ENCODE results near the gene AQP2.
A peak's percentile ranks its signal among the peaks of the same experiment; 100 is the strongest.

AQP2 gene

DNA sequence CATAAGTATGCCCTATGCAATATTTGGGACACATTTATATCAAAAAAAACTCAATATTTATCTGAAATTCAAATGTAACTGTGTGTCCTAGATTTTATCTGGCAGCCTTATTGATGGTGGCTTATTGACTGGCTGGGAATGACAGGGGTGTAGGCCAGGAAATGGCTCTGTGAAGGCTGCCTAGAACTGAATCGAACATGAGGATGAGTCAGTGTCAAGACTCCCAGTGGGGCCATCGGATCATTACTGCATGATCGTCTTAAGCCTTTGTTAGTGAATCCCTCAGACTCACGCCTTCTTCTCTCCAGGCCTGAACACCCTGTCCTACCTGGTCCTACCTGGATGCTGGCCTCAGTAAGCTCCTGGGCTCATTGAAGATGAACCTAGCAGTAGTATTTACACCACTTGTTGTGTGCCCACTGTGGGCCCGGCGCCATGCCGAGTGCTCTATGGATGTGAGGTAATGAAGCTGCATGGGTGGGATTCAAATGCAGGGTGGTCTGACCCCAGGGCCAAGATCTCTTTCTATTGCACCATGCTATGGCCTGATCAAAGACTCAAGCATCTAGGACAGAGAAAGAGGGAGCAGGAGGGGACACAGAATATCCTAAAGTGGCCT lies 25.8 kb upstream of the AQP2 start:
- peak; percentile 55 for DNase-seq (ENCODE audit: low read depth)
- TF ChIP-seq, protein P1, sequence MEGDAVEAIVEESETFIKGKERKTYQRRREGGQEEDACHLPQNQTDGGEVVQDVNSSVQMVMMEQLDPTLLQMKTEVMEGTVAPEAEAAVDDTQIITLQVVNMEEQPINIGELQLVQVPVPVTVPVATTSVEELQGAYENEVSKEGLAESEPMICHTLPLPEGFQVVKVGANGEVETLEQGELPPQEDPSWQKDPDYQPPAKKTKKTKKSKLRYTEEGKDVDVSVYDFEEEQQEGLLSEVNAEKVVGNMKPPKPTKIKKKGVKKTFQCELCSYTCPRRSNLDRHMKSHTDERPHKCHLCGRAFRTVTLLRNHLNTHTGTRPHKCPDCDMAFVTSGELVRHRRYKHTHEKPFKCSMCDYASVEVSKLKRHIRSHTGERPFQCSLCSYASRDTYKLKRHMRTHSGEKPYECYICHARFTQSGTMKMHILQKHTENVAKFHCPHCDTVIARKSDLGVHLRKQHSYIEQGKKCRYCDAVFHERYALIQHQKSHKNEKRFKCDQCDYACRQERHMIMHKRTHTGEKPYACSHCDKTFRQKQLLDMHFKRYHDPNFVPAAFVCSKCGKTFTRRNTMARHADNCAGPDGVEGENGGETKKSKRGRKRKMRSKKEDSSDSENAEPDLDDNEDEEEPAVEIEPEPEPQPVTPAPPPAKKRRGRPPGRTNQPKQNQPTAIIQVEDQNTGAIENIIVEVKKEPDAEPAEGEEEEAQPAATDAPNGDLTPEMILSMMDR (conservative IDR thresholded peaks at IDR 0.05; ENCODE audit: control insufficient read depth, insufficient read depth, low read depth, low read length): no peak

DNA sequence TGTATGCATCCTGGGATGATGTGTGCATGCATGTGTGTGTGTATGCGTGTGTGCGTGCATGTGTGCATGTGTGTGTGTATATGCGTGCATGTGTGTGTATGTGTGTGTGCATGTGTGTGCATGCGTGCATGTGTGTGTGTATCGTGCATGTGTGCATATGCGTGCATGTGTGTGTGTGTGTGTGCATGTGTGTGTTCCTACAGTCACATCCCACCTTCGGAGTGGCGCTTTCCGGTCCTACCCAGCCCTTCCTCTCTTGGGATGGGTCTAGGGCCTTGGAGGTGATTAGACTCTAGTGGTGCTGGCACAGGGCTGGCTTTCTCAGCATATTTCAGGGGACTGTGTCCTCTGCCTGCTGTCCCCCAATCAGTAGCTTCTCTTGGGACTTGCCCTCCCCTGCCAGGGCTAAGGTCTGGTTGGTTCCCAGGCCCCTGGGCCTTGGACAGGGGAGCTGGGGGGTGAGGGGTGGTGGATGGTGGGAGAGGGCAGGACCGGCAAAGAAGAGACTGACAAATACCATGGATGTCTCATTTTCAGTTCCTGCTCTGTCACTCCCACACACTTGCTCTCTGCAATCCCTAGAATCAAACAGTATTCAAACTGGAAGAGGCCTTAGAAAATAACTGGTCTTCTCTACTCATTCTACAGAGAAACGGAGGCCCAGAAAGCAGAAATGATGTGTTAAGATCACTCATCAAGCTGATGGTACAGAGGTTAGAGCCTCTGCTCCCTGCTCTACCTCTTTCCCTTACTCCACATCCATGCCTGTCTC lies 24.9 kb upstream of the AQP2 start:
- no peak overlapping the region for H3K4me3 ChIP-seq (ENCODE audit: control insufficient read depth, low read depth, low read length)
- DNase-seq (ENCODE audit: low read depth): no peak
- TF ChIP-seq, protein P1 (conservative IDR thresholded peaks at IDR 0.05; ENCODE audit: control insufficient read depth, insufficient read depth, low read depth, low read length): no peak

More for the DNA sequence above, 25.8 kb upstream of the AQP2 start:
- H3K4me3 ChIP-seq (ENCODE audit: control insufficient read depth, low read depth, low read length): no peak overlapping the region

DNA sequence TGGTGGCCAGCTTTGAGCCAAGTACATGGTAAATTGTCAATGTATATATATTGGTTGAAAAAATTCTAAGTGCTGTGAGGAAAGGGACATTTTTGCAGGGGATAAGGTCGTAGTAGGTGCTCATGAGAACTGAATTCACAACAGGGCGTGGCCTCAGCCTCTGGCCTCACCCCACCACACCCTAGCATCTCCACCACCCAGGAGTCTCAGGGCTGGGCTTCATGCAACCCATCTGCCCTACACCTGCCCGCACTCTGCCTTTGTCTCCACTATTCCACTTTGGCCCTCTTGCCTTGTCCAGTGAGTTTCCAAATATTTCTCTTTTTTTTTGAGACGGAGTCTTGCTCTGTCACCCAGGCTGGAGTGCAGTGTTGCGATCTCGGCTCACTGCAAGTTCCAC lies 22.1 kb upstream of the AQP2 start:
- no peak for DNase-seq (ENCODE audit: low read depth)
- no peak overlapping the region for H3K4me3 ChIP-seq (ENCODE audit: control insufficient read depth, low read depth, low read length)
- TF ChIP-seq, protein P1 (conservative IDR thresholded peaks at IDR 0.05; ENCODE audit: control insufficient read depth, insufficient read depth, low read depth, low read length): no peak

DNA sequence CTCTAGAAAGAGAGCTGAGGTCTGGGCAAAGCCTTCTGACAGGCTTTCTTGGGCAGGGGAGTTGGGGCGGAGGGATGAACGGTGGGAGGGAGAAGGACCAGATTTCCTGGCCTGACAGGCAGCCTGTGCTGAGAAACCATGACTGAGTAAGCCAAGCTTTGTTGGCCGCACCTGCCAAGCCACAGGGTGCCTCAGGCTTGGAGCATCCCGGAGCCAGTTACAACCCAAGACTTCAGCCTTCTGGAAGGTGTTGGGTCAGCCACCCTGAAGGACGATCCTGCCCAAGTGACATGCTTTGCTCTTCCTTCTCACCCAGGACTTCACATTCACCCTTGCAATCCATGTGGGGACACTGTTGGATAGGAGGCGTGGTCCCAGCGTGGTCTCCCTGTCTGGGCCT lies 21.0 kb upstream of the AQP2 start:
- H3K4me3 ChIP-seq (ENCODE audit: control insufficient read depth, low read depth, low read length): no peak overlapping the region
- DNase-seq (ENCODE audit: low read depth): no peak
- TF ChIP-seq, protein P1 (conservative IDR thresholded peaks at IDR 0.05; ENCODE audit: control insufficient read depth, insufficient read depth, low read depth, low read length): no peak

DNA sequence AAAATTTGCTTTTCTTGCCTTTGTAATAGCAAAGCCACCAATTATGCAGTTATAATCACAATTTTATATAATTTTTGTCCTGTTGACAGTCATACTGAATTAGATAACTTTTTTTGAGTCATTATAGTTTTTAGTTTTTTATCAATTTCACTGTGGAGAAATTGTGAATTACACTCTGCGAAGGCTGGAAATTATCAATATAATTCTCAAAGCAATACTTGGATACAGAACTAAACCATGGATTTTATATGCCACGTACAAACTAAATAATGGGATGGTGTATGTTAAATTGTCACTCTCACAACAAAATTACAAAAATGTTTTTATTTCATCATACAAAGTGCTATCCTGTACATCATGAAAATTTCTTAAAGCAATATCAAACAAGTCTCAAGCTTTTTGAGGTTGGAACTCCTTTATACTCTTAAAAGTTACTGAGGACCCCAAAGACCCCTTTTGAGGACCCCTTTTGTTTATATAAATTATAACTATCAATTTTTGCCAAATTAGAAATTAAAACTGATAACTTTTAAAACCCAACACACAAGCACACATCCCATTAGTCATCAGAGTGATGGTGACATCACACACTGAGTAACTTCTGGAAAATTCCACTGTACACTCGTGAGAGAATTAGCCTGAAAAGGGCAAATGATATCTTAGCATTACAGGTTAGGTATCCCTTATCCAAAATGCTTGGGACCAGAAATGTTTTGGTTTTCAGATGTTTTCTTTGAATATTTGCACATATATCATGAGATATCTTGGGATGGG lies 19.8 kb upstream of the AQP2 start:
- peak; percentile 82 for DNase-seq (ENCODE audit: low read depth)
- TF ChIP-seq, protein P1 (conservative IDR thresholded peaks at IDR 0.05; ENCODE audit: control insufficient read depth, insufficient read depth, low read depth, low read length): no peak
- no peak overlapping the region for H3K4me3 ChIP-seq (ENCODE audit: control insufficient read depth, low read depth, low read length)

DNA sequence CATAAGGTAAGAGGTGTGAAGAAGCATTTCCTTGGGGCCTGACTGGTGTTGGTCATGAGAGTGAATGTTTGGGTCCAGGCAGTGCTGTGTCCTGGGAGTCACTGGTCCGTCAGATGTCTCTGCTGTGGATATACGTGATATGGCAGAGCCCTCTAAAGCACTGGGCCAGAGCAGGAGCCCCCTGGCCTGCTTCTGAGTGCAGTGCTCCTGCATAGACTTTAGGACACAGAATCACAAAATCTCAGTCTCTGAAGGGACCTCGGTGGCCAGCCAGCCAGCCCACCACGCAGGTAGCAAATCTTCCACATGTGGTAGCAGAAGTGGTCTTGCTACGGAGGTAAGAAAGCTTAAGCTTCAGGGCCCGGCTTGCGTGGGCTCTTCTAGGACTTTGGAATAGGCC lies 18.5 kb upstream of the AQP2 start:
- H3K4me3 ChIP-seq (ENCODE audit: control insufficient read depth, low read depth, low read length): no peak overlapping the region
- DNase-seq (ENCODE audit: low read depth): no peak
- TF ChIP-seq, protein P1 (conservative IDR thresholded peaks at IDR 0.05; ENCODE audit: control insufficient read depth, insufficient read depth, low read depth, low read length): no peak
